Keratinocyte (primary cell): ENCODE measurements around the gene SPG11.

ENCODE experiments used
- CTCF ChIP-seq, 3 experiments: IDR thresholded peaks in 1 of 3; conservative IDR thresholded peaks in 1 of 3; optimal IDR thresholded peaks in 1 of 3; 2 replicates in 2 of 3; 3 replicates in 1 of 3; pipeline versions ENCODE3 to v1.5.1; 2011; ENCODE audit warnings: low read length in 3 of 3, mild to moderate bottlenecking in 3 of 3, moderate library complexity in 2 of 3, control low read depth in 1 of 3, inconsistent platforms in 1 of 3; ENCODE audit not compliant: insufficient read depth in 2 of 3; ENCODE audit errors: extremely low read depth in 1 of 3
- EZH2 ChIP-seq: IDR thresholded peaks from one replicate; pipeline ENCODE4 v1.6.1; 2012; ENCODE audit warnings: inconsistent platforms, mild to moderate bottlenecking, low read length, moderate library complexity

GRCh38 chr15:44712346-44713005, 49.0 kb upstream of the SPG11 start:
- TF ChIP-seq CTCF (optimal IDR thresholded peaks at IDR 0.05 in 1 of 3, IDR thresholded peaks at IDR 0.05 in 1 of 3, conservative IDR thresholded peaks at IDR 0.05 in 1 of 3; ENCODE audit: extremely low read depth in 1 of 3, insufficient read depth in 2 of 3, low read length in 3 of 3) = no peak
- no peak for TF ChIP-seq EZH2
